K562 (cell line): ENCODE results near the gene TRIM47. TPM values are rescaled to one million over a fixed set of nuclear protein-coding genes. Genes with fewer than 3 reads are reported as not detected.

Source experiments
- BRD9 ChIP-seq: fragments of 450-650 bp; IDR thresholded peaks from 2 replicates; pipeline ENCODE4 v1.6.1; 2018; ENCODE audit warnings: low read depth; ENCODE audit not compliant: partially characterized antibody
- CBFB ChIP-seq: sonication (generic); formaldehyde crosslinking; IDR thresholded peaks from 2 replicates; pipeline ENCODE4 v1.4.0; 2020; ENCODE audit warnings: mild to moderate bottlenecking, missing genetic modification reagents
- CHD2 ChIP-seq: IDR thresholded peaks from 2 replicates; pipeline ENCODE4 v1.6.1; 2011; ENCODE audit warnings: low read depth, low read length
- CUX1 ChIP-seq: fragments of 200-800 bp; sonication (Bioruptor generic); IDR thresholded peaks from 2 replicates; pipeline ENCODE4 v1.6.1; 2016; ENCODE audit warnings: missing genetic modification characterization, missing compliant biosample characterization
- E2F6 ChIP-seq, 2 experiments: IDR thresholded peaks; 2 replicates each; pipeline ENCODE4 v1.6.1; 2011; ENCODE audit warnings: borderline replicate concordance in 1 of 2, control low read depth in 1 of 2, low read depth in 1 of 2, low read length in 1 of 2, mild to moderate bottlenecking in 1 of 2, mixed read lengths in 1 of 2, moderate library complexity in 1 of 2; ENCODE audit not compliant: insufficient read depth in 1 of 2, insufficient read length in 1 of 2, poor library complexity in 1 of 2, severe bottlenecking in 1 of 2; ENCODE audit errors: extremely low read depth in 1 of 2
- ETV5 ChIP-seq: sonication (generic); formaldehyde crosslinking; IDR thresholded peaks from 2 replicates; pipeline ENCODE4 v1.4.0; 2020; ENCODE audit warnings: low read depth, mild to moderate bottlenecking, missing genetic modification reagents
- KDM5B ChIP-seq: fragments of 200-600 bp; sonication (generic); IDR thresholded peaks from 2 replicates; pipeline ENCODE4 v1.6.1; 2012; ENCODE audit warnings: low read depth, mild to moderate bottlenecking, moderate library complexity, low read length, control low read depth, inconsistent platforms; ENCODE audit not compliant: insufficient replicate concordance
- OTX1 ChIP-seq: fragments of 450-650 bp; formaldehyde crosslinking; IDR thresholded peaks from 2 replicates; pipeline ENCODE4 v1.4.0; 2022; ENCODE audit warnings: mild to moderate bottlenecking
- POLR2A ChIP-seq: fragments of 450-650 bp; conservative IDR thresholded peaks from 2 replicates; pipeline ENCODE4 v1.6.1; 2016
- POU5F1 ChIP-seq: fragments of 150-350 bp; IDR thresholded peaks from 2 replicates; pipeline ENCODE4 v1.6.1; 2014; ENCODE audit warnings: borderline replicate concordance, low read length, low read depth, mild to moderate bottlenecking; ENCODE audit not compliant: partially characterized antibody
- SAP30 ChIP-seq: fragments of 200-600 bp; sonication (generic); IDR thresholded peaks from 2 replicates; pipeline ENCODE4 v1.6.1; 2012; ENCODE audit warnings: borderline replicate concordance, low read depth, mild to moderate bottlenecking, moderate library complexity, low read length, control low read depth, inconsistent platforms; ENCODE audit not compliant: insufficient read depth, poor library complexity, severe bottlenecking
- SLC30A9 ChIP-seq: fragments of 250-450 bp; sonication (Bioruptor Pico); IDR thresholded peaks from 2 replicates; pipeline ENCODE4 v1.8.0; 2022; ENCODE audit warnings: mild to moderate bottlenecking, moderate library complexity
- SMC3 ChIP-seq: conservative IDR thresholded peaks from 2 replicates; pipeline ENCODE4 v1.6.1; 2011; ENCODE audit warnings: low read depth, low read length, improper control_type of control experiment; ENCODE audit not compliant: insufficient read depth
- ZBTB5 ChIP-seq: fragments of 450-650 bp; IDR thresholded peaks from 2 replicates; pipeline ENCODE4 v1.6.1; 2017; ENCODE audit warnings: antibody characterized with exemption
- ZKSCAN1 ChIP-seq: fragments of 150-350 bp; IDR thresholded peaks from 2 replicates; pipeline ENCODE4 v1.6.1; 2016; ENCODE audit warnings: low read depth, low read length
- polyA plus RNA-seq, 8 experiments: library from polyadenylated mRNA; depleted of rRNA in 4 of 8; stranded (reverse) in 5 of 8; unstranded in 3 of 8; fragments of >200 nt; fragmentation: Nextera tagmentation in 2 of 8; fragmentation: Illumina TruSeq in 1 of 8; extraction: Ambion mirVana in 2 of 8; extraction: Trizol in 1 of 8; gene quantifications; 2 replicates each; pipeline versions ENCODE4 v1.2.1 to v1.2.3, GENCODE V29; 2011 to 2014; ENCODE audit warnings: inconsistent platforms in 1 of 8, missing spikeins in 1 of 8
- total RNA-seq, 7 experiments: library from RNA; depleted of rRNA in 6 of 7; stranded (reverse); fragments of >200 nt in 6 of 7; fragmentation: Illumina TruSeq in 2 of 7; extraction: Trizol in 2 of 7; gene quantifications; 2 replicates each; pipeline versions ENCODE4 v1.2.1 to v1.2.3, GENCODE V29; 2011 to 2021; ENCODE audit warnings: low replicate concordance in 1 of 7

The TRIM47 gene
- total and polyA plus RNA-seq, 9 of the 15 experiments (the other 6 are each of a cell fraction or from before 2014, with no cell fraction given) = 0.56 to 6.1 (median 3.2) TPM

GRCh38 chr17:75876938-75877751 lies 1.2 kb downstream of the TRIM47 start (continued):
- no peak for TF ChIP-seq KDM5B
- TF ChIP-seq POLR2A = no peak
- no peak for TF ChIP-seq POU5F1
- no peak for TF ChIP-seq CHD2
- TF ChIP-seq ETV5 (CRISPR knock-in tag) = no peak
- TF ChIP-seq SAP30 = no peak
- TF ChIP-seq CBFB (CRISPR knock-in tag) = 0 out of 2 replicates have a peak, but pooled peaks have one; percentile 22
- no peak for TF ChIP-seq E2F6 (IDR thresholded peaks at IDR 0.05; ENCODE audit: borderline replicate concordance in 1 of 2, extremely low read depth in 1 of 2, insufficient read depth in 1 of 2, insufficient read length in 1 of 2, low read depth in 1 of 2, low read length in 1 of 2, poor library complexity in 1 of 2, severe bottlenecking in 1 of 2)
- TF ChIP-seq BRD9 = no peak
- no peak for TF ChIP-seq OTX1 (CRISPR knock-in tag)
- TF ChIP-seq SLC30A9 (CRISPR knock-in tag) = no peak
- no peak for TF ChIP-seq ZKSCAN1
- TF ChIP-seq ZBTB5 = no peak
- no peak for TF ChIP-seq SMC3
- no peak for TF ChIP-seq CUX1
